ENCODE results near the gene ST3GAL4.

DNA sequence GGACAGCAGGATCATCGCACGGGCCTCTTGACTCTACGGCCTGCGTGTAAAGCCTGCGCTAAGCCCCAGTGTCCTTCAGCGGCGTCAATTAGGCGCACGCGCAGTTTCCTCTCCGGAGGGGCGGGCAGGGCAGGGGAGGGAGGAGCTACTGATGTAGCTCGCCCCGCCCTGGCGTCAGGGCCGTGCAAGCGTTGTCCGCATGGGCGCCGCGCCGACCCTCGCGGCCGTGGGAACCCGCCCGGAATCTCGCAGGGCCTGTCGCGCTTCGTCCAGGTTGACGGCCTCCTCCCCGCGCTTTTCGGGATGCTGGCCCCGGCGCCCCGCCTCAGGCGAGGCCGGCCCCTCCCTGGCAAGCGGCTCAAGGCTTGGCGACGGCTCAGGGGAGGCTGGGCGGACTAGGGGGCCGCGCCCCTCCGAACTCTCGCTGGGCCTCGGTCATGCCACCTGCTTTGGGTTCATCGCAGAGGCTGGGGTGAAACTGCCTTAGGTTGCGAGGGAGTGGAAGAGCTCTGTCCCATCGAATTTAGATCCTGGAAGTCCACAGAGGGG, 61.1 kb downstream of the ST3GAL4 start:
- TF ChIP-seq, protein P1, sequence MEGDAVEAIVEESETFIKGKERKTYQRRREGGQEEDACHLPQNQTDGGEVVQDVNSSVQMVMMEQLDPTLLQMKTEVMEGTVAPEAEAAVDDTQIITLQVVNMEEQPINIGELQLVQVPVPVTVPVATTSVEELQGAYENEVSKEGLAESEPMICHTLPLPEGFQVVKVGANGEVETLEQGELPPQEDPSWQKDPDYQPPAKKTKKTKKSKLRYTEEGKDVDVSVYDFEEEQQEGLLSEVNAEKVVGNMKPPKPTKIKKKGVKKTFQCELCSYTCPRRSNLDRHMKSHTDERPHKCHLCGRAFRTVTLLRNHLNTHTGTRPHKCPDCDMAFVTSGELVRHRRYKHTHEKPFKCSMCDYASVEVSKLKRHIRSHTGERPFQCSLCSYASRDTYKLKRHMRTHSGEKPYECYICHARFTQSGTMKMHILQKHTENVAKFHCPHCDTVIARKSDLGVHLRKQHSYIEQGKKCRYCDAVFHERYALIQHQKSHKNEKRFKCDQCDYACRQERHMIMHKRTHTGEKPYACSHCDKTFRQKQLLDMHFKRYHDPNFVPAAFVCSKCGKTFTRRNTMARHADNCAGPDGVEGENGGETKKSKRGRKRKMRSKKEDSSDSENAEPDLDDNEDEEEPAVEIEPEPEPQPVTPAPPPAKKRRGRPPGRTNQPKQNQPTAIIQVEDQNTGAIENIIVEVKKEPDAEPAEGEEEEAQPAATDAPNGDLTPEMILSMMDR (IDR thresholded peaks at IDR 0.05) = no peak
- no peak for TF ChIP-seq ZFX (IDR thresholded peaks at IDR 0.05; ENCODE audit: borderline replicate concordance)

Measured in 22Rv1 (cell line).